MCF 10A (cell line): ENCODE measurements around the gene TSPAN31. TPM values are rescaled to one million over a fixed set of nuclear protein-coding genes. Genes with fewer than 3 reads are reported as not detected.

Source experiments
- BruUV-seq: library from RNA; stranded (reverse); fragments of 400-500 nt; replicated peaks from 2 replicates; lab custom pipeline; 2021; lab: Mats Ljungman, UMichigan
- CTCF ChIA-PET: fragments of 300-600 bp; sonication (Branson Sonifier 250); formaldehyde crosslinking; extraction: SDS; loops from one replicate; lab custom pipeline; 2021; ENCODE audit warnings: antibody characterized with exemption, inconsistent platforms; lab: Yijun Ruan, JAX
- POLR2A ChIA-PET: fragments of 300-600, 350-650 bp; sonication (Branson Sonifier 250); formaldehyde crosslinking; extraction: SDS; loops from one replicate; lab custom pipeline; 2020; ENCODE audit warnings: antibody characterized with exemption, inconsistent platforms; lab: Yijun Ruan, JAX
- DNase-seq: peaks from one replicate; pipeline ENCODE4 v3.0.0-alpha.2; 2018; ENCODE audit not compliant: unreplicated experiment
- H3K27ac Mint-ChIP-seq: one replicate; pipeline ENCODE4 v1.8.0; 2022; ENCODE audit warnings: mild to moderate bottlenecking, low read depth, mixed read lengths; ENCODE audit not compliant: unreplicated experiment
- H3K27me3 Mint-ChIP-seq: one replicate; pipeline ENCODE4 v1.8.0; 2022; ENCODE audit warnings: mixed read lengths; ENCODE audit not compliant: insufficient read depth, unreplicated experiment
- H3K36me3 Mint-ChIP-seq: one replicate; pipeline ENCODE4 v1.8.0; 2022; ENCODE audit warnings: mild to moderate bottlenecking, moderate library complexity, mixed read lengths; ENCODE audit not compliant: insufficient read depth, unreplicated experiment
- H3K4me1 Mint-ChIP-seq: one replicate; pipeline ENCODE4 v1.8.0; 2022; ENCODE audit warnings: mixed read lengths; ENCODE audit not compliant: insufficient read depth, unreplicated experiment
- H3K4me3 Mint-ChIP-seq: one replicate; pipeline ENCODE4 v1.8.0; 2022; ENCODE audit warnings: mild to moderate bottlenecking, moderate library complexity, mixed read lengths; ENCODE audit not compliant: unreplicated experiment
- H3K9me3 Mint-ChIP-seq: one replicate; pipeline ENCODE4 v1.8.0; 2022; ENCODE audit warnings: mixed read lengths; ENCODE audit not compliant: unreplicated experiment
- intact Hi-C: fragments of 100-400 bp; cut with micrococcal nuclease; formaldehyde crosslinking; loops from 2 replicates; pipeline ENCODE4 v1.14.1; 2022
- microRNA-seq: library from miRNA; unstranded; fragments of <30 nt; microRNA quantifications from one replicate; pipeline ENCODE4 v1.2.0, GENCODE V29; 2022
- total RNA-seq: library from RNA; stranded (reverse); gene quantifications from 2 replicates; pipeline ENCODE4 v1.2.3, GENCODE V29; 2022
- TF ChIP-seq, protein P1 (sequence below): fragments of 200-600 bp; IDR thresholded peaks from one replicate; pipeline ENCODE4 v1.8.0; 2022; ENCODE audit warnings: antibody characterized with exemption, mild to moderate bottlenecking; ENCODE audit not compliant: unreplicated experiment

The TSPAN31 gene
- total RNA-seq, 1 experiment from 2014 or later, result 24.8 TPM

DNA sequence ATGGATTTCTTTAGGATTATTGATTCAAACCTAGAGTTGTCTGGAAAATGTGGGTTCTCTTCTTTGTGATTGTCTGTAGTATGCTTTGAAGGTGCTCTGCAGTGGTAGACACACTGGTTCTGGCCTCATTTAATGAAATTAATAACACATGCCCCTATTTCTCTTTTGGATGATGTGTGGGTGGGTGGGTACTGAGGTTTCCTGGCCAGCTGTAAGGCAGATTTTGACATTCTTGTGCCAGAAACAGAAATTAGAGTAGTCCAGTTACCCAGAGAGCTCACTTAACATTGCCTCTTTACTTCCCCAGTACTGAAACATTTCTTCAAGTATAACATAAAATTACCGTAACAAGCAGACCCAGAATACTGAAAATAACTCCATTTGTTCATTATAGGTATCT, 52.2 kb downstream of the TSPAN31 start:
- intact Hi-C loops, result no loop called here
- POLR2A ChIA-PET, result interaction anchor here (1.1 to 1.3 kb wide), 2 partner anchors 10 to 31 kb away, joined by 3 to 4 read pairs; no protein-coding TSS in a partner anchor
- peaks cover 9% of the 10 kb centered on the region for H3K4me1 Mint-ChIP-seq
- TF ChIP-seq, protein P1, sequence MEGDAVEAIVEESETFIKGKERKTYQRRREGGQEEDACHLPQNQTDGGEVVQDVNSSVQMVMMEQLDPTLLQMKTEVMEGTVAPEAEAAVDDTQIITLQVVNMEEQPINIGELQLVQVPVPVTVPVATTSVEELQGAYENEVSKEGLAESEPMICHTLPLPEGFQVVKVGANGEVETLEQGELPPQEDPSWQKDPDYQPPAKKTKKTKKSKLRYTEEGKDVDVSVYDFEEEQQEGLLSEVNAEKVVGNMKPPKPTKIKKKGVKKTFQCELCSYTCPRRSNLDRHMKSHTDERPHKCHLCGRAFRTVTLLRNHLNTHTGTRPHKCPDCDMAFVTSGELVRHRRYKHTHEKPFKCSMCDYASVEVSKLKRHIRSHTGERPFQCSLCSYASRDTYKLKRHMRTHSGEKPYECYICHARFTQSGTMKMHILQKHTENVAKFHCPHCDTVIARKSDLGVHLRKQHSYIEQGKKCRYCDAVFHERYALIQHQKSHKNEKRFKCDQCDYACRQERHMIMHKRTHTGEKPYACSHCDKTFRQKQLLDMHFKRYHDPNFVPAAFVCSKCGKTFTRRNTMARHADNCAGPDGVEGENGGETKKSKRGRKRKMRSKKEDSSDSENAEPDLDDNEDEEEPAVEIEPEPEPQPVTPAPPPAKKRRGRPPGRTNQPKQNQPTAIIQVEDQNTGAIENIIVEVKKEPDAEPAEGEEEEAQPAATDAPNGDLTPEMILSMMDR, result no peak
- no peaks in the 10 kb centered on the region for H3K9me3 Mint-ChIP-seq
- H3K36me3 Mint-ChIP-seq, result peaks cover 74% of the 10 kb centered on the region
- H3K27ac Mint-ChIP-seq, result no peak overlapping the region
- CTCF ChIA-PET, result interaction anchor here (1.0 to 4.4 kb wide), 5 partner anchors 9 to 108 kb away, joined by 3 to 27 read pairs (median 6); partner anchors contain the start of gene TSFM
- H3K4me3 Mint-ChIP-seq, result no peak overlapping the region
- no peak for DNase-seq
- H3K27me3 Mint-ChIP-seq, result no peaks in the 10 kb centered on the region
- BruUV-seq, result no TSS peak

DNA sequence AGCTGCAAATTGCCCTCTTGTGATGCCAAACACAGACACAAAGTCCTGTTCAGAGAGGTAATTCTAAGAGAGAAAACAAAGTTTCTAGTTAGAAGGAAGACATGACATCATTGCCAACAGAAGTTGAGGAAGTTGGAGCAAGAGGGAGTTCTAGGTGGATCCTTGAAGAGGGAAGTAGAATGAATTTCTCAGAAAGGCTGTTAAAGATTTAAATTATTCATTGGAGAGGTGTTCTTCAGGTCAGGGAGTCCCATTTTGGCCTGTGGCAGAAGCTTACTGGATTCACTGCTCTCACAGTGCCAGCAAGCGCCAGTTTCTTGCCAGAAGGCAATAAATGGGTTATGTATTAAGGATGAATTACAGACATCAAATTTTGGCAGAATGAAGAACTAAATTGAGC, 53.1 kb downstream of the TSPAN31 start:
- no peak for DNase-seq
- ChIA-PET CTCF (interaction anchor here (1.2 to 4.4 kb wide), 5 partner anchors 14 to 107 kb away, joined by 3 to 27 read pairs (median 6); partner anchors contain the start of gene TSFM), POLR2A (interaction anchor here (1.1 kb wide), 2 partner anchors 33 to 67 kb away, joined by 3 read pairs; no protein-coding TSS in a partner anchor)
- TF ChIP-seq, protein P1, result no peak
- Mint-ChIP-seq H3K4me1 (peaks cover 9% of the 10 kb centered on the region), H3K9me3 (no peaks in the 10 kb centered on the region), H3K27me3 (no peaks in the 10 kb centered on the region), H3K36me3 (peaks cover 65% of the 10 kb centered on the region), H3K4me3 (no peak overlapping the region), H3K27ac (no peak overlapping the region)
- intact Hi-C loops, result no loop called here
- no TSS peak for BruUV-seq

Small RNAs within 50 kb of the gene (microRNA-seq; reads per million reads assigned to microRNA genes)
- gene MIR6759, result not detected

Other genes with a start within 250 kb of the TSPAN31 start
- gene DDIT3, start 224.5 kb upstream of the TSPAN31 start, total RNA-seq, result 156 and 168 TPM in 2 replicates
- gene MBD6, start 222.2 kb upstream of the TSPAN31 start, total RNA-seq, result 96.5 and 111 TPM in 2 replicates
- 149 and 188 TPM in 2 replicates for gene DCTN2, start 197.8 kb upstream of the TSPAN31 start, total RNA-seq
- gene KIF5A, start 195.0 kb upstream of the TSPAN31 start, total RNA-seq, result 0.56 TPM in 2 replicates
- 32.0 and 38.0 TPM in 2 replicates for gene PIP4K2C, start 153.8 kb upstream of the TSPAN31 start, total RNA-seq
- gene DTX3, start 140.2 kb upstream of the TSPAN31 start, total RNA-seq, result 1.7 and 2.0 TPM in 2 replicates
- 0.37 and 0.83 TPM in 2 replicates for gene ARHGEF25, start 133.6 kb upstream of the TSPAN31 start, total RNA-seq
- gene B4GALNT1, start 111.8 kb upstream of the TSPAN31 start, total RNA-seq, result 0.29 and 0.40 TPM in 2 replicates
- 125 and 173 TPM in 2 replicates for gene OS9, start 50.9 kb upstream of the TSPAN31 start, total RNA-seq
- gene AGAP2, start 6.3 kb upstream of the TSPAN31 start, total RNA-seq, result 0.19 TPM in 1 of 2 replicates, not detected in the other
- gene CDK4, start 7.3 kb downstream of the TSPAN31 start, total RNA-seq, result 117 and 123 TPM in 2 replicates
- gene MARCHF9, start 10.1 kb downstream of the TSPAN31 start, total RNA-seq, result 8.7 and 12.5 TPM in 2 replicates
- 12.6 and 27.5 TPM in 2 replicates for gene CYP27B1, start 22.0 kb downstream of the TSPAN31 start, total RNA-seq
- 26.2 and 40.6 TPM in 2 replicates for gene METTL1, start 27.1 kb downstream of the TSPAN31 start, total RNA-seq
- 7.6 and 8.1 TPM in 2 replicates for gene EEF1AKMT3, start 27.6 kb downstream of the TSPAN31 start, total RNA-seq
- gene TSFM, start 37.7 kb downstream of the TSPAN31 start, total RNA-seq, result 28.4 and 32.6 TPM in 2 replicates
- gene AVIL, start 73.7 kb downstream of the TSPAN31 start, total RNA-seq, result 1.7 and 1.9 TPM in 2 replicates
- gene CTDSP2, start 101.7 kb downstream of the TSPAN31 start, total RNA-seq, result 73.4 and 76.5 TPM in 2 replicates
- gene ATP23, start 196.5 kb downstream of the TSPAN31 start, total RNA-seq, result 1.9 and 3.0 TPM in 2 replicates